Measurements from ENCODE around the gene NFX1.
"Not testable (repeated sequence)": the region's sequence is repeated elsewhere in the genome, so short reads cannot be mapped to it uniquely, and the experiment has no call there.

DNA sequence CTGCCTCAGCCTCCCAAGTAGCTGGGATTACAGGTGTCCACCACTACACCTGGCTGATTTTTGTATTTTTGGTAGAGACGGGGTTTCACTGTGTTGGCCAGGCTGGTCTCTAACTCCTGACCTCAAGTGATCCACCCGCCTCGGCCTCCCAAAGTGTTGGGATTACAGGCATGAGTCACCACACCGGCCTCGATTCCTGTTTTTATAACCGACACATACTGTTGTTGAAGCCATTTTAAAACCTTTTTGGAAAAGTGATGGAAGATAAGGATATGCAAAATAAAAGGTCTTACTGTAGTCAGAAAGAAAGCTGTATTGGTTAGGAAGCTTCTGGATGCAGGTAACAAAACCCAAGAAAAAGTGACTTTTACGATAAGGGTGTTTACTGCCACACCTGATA is 42.6 kb downstream of the NFX1 start:
- TF ChIP-seq CTCF, POLR2AphosphoS5 (IDR thresholded peaks at IDR 0.05): not testable (repeated sequence)

All from esophagus muscularis mucosa (tissue), 3 donors.